Measurements from ENCODE around the gene CCDC12. TPM values are rescaled to one million over a fixed set of nuclear protein-coding genes. Genes with fewer than 3 reads are reported as not detected.

The CCDC12 gene
- total RNA-seq, 4 donors from 2014 or later, result 20.4 to 49.7 (median 30.8) TPM

- TF ChIP-seq CTCF (IDR thresholded peaks at IDR 0.05; ENCODE audit: low read depth), result no peak
These were observed 49.5 kb downstream of the CCDC12 start for GRCh38 chr3:46926871-46927717.

- TF ChIP-seq CTCF (IDR thresholded peaks at IDR 0.05; ENCODE audit: low read depth), result no peak
These were observed 50.1 kb downstream of the CCDC12 start for GRCh38 chr3:46926447-46926846.

GRCh38 chr3:46926039-46926438 lies 50.5 kb downstream of the CCDC12 start:
- no peak for TF ChIP-seq CTCF (IDR thresholded peaks at IDR 0.05; ENCODE audit: low read depth)

GRCh38 chr3:46925585-46925934 lies 51.0 kb downstream of the CCDC12 start:
- TF ChIP-seq CTCF (IDR thresholded peaks at IDR 0.05; ENCODE audit: low read depth), result no peak

GRCh38 chr3:46924921-46925584 lies 51.5 kb downstream of the CCDC12 start:
- no peak for TF ChIP-seq CTCF (IDR thresholded peaks at IDR 0.05; ENCODE audit: low read depth)

GRCh38 chr3:46923559-46924350 lies 52.8 kb downstream of the CCDC12 start:
- no peak for TF ChIP-seq CTCF (IDR thresholded peaks at IDR 0.05; ENCODE audit: low read depth)

All from subcutaneous adipose tissue (tissue), 4 donors.